HG02588 (cell line): ENCODE data around the gene TBC1D22B.
"Not testable (repeated sequence)": the region's sequence is repeated elsewhere in the genome, so short reads cannot be mapped to it uniquely, and the experiment has no call there.

Experiments used
- ATAC-seq: cut with Tn5 transposase; IDR thresholded peaks from one replicate; pipeline ENCODE4 v1.9.1; 2021; ENCODE audit warnings: mild to moderate bottlenecking, moderate library complexity; ENCODE audit not compliant: unreplicated experiment

TBC1D22B gene

DNA sequence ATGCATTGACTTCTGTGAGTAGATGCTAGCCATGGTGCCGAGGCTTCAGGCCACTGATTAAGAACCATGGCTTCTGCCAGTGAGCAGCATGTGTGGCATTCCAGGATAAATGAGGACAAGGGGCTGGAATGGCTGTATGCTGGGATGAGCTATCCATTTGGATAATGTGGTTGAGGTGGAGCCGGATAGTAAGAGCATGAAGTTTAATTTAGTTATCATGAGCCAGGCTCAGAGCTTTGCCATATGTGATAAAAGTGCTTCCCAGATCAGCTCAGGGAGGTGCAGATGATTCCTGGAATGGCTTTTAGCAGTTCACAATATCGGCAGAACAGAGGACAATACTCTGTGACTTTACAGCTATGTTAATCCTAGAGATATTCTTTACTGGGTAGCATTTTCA, 61.6 kb downstream of the TBC1D22B start:
- no peak for ATAC-seq

DNA sequence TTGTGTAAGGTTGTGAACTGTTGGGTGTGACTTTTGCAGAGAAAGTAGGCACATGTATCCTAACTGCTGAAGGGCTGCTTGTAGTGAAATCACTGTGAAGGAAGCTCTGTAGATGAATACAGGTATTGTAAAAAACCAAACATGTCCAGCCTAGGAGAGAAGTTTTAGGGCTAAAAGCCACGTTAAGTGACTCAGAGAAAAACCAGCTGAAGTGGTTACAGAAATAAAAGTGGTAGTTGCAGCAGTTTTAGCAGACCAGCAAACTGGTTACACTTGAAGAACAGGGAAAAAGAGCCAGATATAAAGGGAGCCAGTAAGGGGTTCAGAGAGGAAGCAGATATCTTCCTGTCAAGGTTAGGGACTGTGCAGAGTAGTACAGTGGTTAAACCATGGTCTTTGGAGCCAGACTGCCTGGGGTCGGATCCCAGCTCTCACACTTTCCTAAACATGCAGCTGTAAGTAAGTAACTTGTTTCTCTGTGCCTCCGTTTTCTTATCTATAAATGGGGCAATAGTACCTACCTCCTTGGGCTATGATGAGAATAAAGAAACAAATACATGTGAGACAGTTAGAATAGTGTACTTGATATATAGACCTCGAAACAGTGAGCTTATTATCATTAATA, 62.4 kb downstream of the TBC1D22B start:
- no peak for ATAC-seq

DNA sequence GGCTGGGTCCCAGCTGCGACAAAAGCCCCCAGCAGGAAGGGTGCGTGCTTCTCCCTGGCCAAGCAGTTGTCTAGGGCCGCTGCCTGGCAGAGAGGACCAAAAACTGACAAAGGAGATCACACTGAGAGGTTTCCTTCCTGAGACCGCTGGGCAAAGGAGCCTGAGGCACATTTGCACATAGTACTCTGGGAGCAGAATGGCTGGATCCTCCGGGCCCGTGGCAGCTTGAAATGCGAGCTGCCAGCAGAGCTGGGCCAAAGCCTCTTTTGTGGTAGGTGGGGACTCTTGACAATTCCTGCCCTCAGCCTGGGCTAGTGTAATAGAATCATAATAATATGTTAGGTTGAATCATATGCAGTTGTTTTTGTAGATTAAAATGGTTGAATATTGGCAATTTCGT, 63.1 kb downstream of the TBC1D22B start:
- no peak for ATAC-seq

DNA sequence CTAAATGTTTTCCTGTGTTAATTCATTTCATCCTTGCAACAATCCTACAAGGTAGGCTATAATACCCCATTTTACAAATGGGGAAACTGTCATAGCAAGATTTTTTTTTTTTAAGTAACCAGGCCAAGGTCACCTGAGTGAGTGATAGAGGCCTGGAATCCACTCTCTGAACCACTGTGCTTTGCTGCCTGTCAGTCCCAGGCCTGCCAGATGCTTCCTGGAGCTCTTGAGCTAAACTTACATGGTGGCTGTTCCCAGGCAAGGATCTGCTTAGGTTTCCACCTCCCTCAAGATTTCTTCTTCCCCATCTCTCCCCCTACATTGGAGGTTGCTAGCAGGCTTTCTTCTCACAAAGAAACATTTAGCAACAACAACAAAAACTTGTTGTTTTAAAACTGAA, 63.5 kb downstream of the TBC1D22B start:
- no peak for ATAC-seq

DNA sequence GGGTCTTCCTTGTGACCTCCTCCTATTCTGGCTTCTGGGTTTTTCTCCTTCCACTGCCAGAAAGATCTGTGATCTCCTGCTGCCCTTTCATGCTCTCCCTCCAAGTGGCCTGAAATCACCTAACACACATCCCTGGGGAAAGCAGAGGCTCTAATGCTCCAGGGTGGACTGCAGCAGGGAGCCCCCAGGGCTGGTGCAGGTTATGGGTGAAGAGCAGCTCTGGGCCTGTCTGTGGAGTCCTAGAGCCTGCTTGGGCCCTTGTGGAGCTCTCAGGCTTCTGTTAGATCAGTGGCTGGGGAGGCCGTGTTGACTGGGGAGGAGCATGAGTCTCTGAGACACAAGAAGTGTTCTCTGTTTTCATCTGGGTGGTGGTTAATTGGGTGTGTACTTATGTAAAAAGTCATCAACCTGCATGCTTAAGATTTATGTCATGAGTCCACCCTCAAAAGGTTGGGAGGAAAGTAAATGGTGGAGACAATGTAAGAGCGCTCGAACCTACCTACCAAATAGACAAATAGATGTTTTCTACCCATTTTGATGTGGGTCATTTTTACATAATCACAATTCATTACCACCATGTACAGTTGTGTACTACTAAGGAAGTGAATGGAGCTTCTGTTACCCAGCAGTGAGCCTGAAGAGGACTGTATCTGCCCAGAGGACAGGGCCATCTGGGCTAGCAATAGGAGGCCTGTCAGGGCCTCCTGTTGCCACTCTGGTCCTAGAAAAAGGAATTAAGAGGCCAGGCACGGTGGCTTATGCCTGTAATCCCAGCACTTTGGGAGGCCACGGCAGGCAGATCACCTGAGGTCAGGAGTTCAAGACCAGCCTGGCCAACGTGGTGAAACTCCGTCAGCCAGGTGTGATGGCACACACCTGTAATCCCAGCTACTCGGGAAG, 64.2 kb downstream of the TBC1D22B start:
- no peak for ATAC-seq

DNA sequence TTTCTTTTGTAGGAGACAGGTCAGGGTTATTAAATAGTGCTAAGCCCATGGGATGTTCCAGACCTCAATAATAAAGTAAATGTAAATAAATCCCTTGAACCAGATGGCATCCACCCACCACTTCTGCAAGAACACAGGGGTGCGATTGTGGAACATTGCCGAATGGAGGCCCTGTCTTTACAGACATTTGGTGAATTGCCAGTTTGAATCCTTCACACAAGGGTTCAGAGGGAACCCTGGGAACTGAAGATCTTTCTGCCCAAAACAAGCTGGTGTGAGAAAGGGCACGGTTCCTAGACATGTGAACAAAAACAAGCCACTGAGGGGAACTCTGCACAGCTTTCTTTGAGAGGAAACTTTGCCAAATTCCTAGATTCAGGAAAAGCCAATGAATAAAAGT, 66.0 kb downstream of the TBC1D22B start:
- ATAC-seq, result no peak

DNA sequence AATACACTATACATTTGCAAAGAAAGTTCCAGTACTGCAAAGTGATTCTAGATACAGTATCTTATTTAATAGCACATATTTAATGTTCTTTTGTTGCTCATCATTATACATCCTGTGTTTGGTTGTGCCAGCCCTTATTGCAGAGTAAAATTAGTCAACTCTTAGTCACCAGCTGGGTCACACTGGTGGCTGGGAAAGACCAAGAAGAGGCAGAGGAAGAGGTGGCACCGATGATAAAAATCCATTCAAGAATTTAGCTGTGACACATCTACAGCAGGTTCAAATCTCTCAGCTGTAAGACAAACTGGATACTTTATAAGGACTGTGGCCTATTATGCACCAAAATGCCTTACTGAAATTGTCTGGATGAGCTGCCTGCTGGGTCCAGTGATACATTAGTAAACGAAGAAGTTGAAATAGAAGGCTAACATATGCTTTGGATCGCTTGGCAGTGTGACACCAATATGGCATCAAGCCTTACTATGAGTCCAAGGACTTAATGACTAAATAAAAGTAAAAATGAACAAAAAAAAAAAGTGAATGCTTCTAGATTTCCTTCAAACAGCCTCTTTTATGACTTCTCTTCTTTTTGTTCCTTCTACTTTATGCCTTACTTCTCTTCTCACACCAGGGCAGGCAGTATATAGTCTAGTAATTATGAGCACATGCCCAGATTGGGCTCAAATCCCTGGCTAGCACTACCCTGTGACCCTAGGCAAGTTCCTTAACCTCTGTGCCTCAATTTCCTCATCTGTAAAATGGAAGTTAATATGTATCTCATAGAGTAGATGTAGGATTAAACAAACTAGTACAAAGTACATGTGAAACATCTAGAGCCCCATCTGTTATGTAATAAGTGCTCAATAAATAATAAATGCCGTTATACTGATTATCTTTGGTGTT, 66.8 kb downstream of the TBC1D22B start:
- ATAC-seq, result no peak

DNA sequence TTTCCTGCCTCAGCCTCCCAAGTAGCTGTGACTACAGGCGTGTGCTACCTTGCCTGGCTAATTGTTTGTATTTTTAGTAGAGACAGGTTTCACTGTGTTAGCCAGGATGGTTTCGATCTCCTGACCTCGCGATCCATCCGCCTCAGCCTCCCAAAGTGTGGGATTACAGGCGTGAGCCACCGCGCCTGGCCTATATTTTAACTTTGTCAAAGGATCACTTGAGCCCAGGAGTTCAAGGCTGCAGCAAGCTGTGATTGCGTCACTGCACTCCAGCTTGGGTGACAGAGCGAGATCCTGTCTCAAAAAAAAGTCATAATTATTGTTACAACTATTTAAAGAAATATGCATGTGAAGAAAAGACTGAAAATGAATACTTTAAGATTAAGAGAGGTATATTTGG, 72.8 kb downstream of the TBC1D22B start:
- not testable (repeated sequence) for ATAC-seq

DNA sequence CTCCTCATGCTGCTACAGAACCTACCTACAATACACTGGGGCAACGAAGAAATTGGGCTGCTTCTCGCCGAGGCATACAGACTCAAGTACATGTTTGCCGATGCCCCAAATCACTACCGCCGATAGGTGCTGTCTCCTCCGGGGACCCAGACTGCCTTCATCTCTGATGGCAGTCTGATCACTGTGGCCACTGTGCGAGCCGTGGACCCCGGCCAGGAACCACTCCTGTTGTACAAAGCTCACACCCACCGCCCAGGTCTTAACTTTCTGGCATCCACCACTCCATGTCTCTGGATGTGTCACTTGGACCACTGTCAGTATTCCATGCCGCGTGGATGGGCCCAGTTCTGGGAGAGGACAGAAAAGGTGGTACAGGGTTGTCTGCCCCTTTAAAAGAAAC, 73.5 kb downstream of the TBC1D22B start:
- ATAC-seq, result no peak

DNA sequence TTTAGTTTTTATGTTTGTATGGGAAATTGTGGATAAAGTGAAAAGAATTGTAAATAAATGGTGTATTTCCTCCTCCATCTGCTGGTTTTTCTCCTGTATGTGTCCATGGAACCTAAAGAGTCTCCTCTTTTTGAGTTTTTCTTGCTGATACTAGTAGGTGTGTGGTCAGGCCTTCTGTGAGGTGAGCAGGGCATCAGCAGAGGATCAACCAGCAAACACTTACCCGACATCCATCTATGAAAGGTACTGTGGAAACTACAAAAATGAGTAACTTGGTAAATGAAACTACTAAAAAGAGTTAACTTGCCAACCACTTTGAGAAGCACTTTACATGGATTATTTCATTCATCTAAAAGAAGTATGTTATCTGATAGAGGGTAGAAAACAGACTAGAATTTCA, 75.3 kb downstream of the TBC1D22B start:
- ATAC-seq, result no peak

DNA sequence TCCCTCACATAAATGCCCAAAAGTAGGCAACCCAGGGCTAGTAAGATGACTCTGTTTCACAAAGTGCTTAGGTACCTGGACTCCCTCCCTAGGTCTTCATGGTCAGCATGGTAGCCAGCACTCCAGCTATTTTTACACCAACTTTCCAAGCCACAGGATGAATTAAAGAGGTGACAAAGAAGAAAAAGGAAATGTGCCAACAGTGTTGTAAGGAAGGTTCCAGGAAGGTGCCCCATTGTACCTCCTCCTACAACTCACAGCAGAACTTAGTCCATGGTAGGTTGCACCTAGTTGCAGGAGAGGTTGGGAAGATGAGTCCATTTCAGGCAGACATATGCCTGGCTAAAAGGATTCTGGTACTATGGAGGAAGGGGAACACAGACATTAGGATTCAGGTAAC, 76.5 kb downstream of the TBC1D22B start:
- ATAC-seq, result no peak

DNA sequence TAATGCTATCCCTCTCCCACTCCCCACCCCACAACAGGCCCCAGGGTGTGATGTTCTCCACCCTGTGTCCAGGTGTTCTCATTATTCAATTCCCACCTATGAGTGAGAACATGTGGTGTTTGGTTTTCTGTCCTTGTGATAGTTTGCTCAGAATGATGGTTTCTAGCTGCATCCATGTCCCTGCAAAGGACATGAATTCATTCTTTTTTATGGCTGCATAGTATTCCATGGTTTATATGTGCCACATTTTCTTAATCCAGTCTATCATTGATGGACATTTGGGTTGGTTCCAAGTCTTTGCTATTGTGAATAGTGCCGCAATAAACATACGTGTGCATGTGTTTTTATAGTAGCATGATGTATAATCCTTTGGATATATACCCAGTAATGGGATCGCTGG, 80.7 kb downstream of the TBC1D22B start:
- not testable (repeated sequence) for ATAC-seq

DNA sequence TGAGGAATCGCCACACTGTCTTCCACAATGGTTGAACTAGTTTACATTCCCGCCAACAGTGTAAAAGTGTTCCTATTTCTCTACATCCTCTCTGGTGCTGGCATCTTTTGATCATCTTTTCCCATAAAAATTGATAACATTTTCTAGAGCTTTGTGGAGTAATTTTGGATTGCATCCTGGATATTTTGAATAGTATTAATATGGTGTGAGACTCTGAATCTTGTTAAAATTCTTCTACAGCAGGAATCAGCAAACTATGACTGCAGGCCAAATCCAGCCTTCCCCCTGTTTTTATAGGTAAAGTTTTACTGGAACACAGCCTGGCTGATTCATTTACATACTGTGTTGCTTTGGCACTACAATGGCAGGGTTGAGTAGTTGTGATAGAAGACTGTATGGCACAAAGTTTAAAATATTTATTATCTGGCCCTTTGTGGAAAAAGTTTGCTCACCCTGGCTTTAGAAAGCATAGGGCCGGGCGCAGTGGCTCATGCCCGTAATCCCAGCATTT, 81.2 kb downstream of the TBC1D22B start:
- no peak for ATAC-seq

DNA sequence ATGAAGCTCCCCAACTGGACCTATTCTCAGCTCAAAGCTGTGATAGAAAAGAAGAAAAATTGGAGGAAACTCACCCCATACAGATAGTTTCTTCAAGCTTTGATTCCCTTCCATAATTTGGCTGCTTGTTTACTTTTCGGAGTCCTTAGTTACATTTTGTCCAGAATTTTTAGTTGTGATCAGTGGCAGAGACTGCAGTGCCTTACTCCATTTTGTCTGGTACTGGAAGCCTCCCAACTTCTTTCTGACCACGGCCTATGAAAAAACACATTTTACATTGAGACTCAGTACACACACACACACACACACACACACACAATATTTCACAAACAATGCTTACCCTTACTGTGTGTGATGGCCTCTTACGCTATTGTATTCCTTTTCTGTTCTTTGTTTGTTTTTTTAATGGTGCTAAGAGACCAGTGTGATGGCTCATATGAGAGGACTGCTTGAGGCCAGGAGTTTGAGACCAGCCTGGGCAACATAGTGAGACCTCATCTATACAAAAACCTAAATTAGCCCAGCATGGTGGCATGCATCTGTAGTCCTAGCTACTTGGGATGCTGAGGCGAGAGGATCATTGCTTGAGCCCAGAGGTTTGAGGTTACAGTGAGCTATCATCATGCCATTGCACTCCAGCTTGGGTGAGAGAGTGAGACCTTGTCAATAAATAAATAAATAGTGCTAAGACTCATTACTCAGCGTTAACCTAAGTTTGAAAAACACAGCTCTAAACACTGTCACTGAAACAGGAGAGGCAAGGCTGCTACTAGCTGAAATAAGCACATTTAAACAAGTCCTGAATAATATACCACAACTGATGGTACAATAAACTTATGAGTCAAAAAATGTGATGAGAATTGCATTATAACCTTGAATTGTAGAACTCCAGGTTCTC, 82.4 kb downstream of the TBC1D22B start:
- ATAC-seq, result no peak

DNA sequence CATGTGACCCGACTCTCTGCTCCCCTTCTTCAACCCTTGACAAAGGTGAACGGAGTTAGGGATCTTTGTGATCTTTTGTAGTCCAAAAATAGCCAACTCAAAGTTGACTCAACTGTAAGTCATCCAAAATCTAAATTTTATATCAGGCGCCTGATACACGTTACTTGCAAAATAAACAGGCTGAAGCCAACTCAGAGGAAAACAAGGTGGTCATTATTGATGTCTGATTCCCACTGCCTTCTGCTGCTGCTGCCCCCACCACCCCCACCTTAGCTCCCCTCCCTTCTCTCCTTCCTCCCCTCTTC, 83.0 kb downstream of the TBC1D22B start:
- ATAC-seq, result no peak

DNA sequence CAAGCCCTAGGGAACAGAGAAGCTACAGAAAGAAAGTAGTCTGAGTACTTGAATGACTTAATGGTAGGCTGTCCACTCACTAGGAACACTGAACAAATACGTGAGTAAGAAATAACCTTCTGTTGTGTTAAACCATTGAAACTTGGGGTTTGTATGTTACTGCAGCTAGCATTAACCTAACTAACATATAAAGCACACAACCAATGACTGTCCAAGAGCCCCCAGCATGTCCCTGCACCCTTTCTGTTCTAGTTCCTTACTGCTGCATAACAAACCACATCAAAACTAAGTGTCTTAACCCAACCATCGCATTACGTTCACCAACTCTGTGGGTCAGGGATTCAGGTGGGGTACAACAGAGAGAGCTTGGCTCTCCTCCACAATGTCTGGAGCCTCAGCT, 85.7 kb downstream of the TBC1D22B start:
- ATAC-seq, result no peak

DNA sequence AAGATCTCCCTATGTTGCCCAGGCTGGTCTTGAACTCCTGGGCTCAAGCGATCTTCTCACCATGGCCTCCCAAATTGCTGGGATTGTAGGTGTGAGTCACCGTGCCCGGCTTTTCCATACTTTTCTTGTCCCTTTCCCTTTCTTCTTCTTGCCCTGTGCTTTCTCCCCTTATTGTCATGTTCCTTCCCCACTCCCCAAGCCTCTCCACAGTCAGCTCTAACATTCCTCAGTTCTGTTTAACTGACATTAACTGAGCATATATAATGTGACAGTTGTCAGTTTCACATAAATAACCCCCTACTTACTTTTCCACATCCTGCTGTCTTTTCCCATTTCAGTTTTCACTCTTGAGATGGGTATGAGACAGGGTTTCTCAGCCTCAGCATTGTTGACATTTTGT, 86.7 kb downstream of the TBC1D22B start:
- no peak for ATAC-seq

DNA sequence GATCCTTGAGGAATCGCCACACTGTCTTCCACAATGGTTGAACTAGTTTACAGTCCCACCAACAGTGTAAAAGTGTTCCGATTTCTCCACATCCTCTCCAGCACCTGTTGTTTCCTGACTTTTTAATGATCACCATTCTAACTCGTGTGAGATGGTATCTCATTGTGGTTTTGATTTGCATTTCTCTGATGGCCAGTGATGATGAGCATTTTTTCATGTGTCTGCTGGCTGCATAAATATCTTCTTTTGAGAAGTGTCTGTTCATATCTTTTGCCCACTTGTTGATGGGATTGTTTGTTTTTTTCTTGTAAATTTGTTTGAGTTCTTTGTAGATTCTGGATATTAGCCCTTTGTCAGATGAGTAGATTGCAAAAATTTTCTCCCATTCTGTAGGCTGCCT, 88.2 kb downstream of the TBC1D22B start:
- ATAC-seq, result not testable (repeated sequence)

DNA sequence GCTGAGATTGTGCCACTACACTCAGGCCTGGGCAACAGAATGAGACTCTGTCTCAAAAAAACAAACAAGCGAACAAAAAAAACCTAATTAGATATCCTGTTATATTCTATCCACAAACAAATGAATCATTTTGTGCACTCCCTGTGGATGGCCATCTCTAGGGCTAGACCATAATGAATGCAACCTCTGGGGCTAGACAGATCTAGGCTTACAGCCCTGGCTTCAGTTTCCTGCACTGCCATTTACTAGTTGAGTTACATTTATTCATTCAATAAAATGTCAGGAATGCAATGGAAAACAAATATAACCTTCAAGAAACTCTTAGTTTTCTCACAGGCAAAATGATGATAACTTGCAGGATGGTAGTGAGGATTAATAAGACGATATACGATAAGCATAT, 89.6 kb downstream of the TBC1D22B start:
- ATAC-seq, result no peak

DNA sequence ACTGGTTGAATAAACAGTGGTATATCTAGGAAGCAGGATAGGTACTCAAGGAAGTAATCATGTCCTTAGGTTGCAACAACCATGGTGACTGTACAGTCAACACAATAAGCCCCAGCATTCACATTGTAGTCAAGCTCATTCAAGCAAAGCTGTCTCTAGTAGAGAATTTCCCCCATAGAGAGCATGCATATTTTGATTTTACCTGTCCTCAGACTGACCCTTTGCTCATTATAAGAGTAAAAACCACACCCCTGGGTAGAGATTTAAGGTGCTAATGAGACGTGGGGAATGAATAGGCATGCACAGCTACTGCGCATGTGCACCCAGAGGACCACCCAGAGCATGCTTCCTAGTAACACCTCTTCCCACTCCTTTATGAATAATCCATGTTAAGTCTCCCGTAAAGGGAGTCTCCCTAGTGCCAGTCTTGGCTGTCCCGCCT, 90.1 kb downstream of the TBC1D22B start:
- ATAC-seq, result no peak
